Naive thymus-derived CD4-positive, alpha-beta T cell (primary cell): Measurements from ENCODE around the gene PWP1. TPM values are rescaled to one million over a fixed set of nuclear protein-coding genes. Genes with fewer than 3 reads are reported as not detected.

Source experiments
- ATAC-seq: fragments of 150-1000 bp; cut with Tn5 transposase; 2 replicates; pipeline ENCODE4 v1.10.0; 2021; ENCODE audit warnings: mild to moderate bottlenecking, moderate library complexity
- CTCF ChIA-PET: fragments of 350-600 bp; sonication (Branson Sonifier 250); formaldehyde crosslinking; loops from one replicate; lab custom pipeline; 2021; ENCODE audit warnings: antibody characterized with exemption; lab: Charles Lee
- POLR2A ChIA-PET: fragments of 350-600 bp; sonication (Branson Sonifier 250); formaldehyde crosslinking; loops from one replicate; lab custom pipeline; 2021; ENCODE audit warnings: antibody characterized with exemption, inconsistent platforms; lab: Charles Lee
- DNase-seq, 9 donors: peaks; one replicate each; pipeline versions ENCODE4 v3.0.0 to v3.0.0-alpha.2; 2020 to 2022; ENCODE audit warnings: mixed read lengths in 1 of 9
- H3K27ac ChIP-seq: one replicate; pipeline ENCODE4 v1.7.0; 2013; ENCODE audit warnings: mild to moderate bottlenecking, low read depth, low read length, moderate library complexity
- H3K27me3 ChIP-seq, 2 donors: one replicate each; pipeline ENCODE4 v1.7.0; 2013; ENCODE audit warnings: low read length in 2 of 2, mild to moderate bottlenecking in 2 of 2, moderate library complexity in 2 of 2; ENCODE audit not compliant: control insufficient read depth in 2 of 2, insufficient read depth in 2 of 2
- H3K36me3 ChIP-seq, 3 experiments: 1 replicate in 2 of 3; 2 replicates in 1 of 3; pipeline ENCODE4 v1.7.0; 2013; ENCODE audit warnings: low read length in 3 of 3, mild to moderate bottlenecking in 3 of 3, moderate library complexity in 1 of 3; ENCODE audit not compliant: insufficient read depth in 3 of 3, control insufficient read depth in 2 of 3
- H3K4me1 ChIP-seq, 2 donors: one replicate each; pipeline ENCODE4 v1.7.0; 2013; ENCODE audit warnings: low read length in 2 of 2, mild to moderate bottlenecking in 2 of 2, moderate library complexity in 1 of 2; ENCODE audit not compliant: control insufficient read depth in 2 of 2, insufficient read depth in 2 of 2
- H3K4me3 ChIP-seq: 2 replicates; pipeline ENCODE4 v1.7.0; 2013; ENCODE audit warnings: mild to moderate bottlenecking, low read length
- H3K9me3 ChIP-seq, 3 experiments: 1 replicate in 2 of 3; 2 replicates in 1 of 3; pipeline ENCODE4 v1.7.0; 2013; ENCODE audit warnings: low read length in 3 of 3; ENCODE audit not compliant: control insufficient read depth in 2 of 3
- H3K27ac Mint-ChIP-seq, 9 donors: one replicate each; pipeline ENCODE4 v1.8.0; 2020 to 2022; ENCODE audit warnings: mixed read lengths in 9 of 9, mild to moderate bottlenecking in 8 of 9, moderate library complexity in 5 of 9, inconsistent platforms in 2 of 9
- H3K27me3 Mint-ChIP-seq, 5 donors: one replicate each; pipeline ENCODE4 v1.8.0; 2021 to 2022; ENCODE audit warnings: mixed read lengths in 5 of 5, mild to moderate bottlenecking in 1 of 5
- H3K36me3 Mint-ChIP-seq, 5 donors: one replicate each; pipeline ENCODE4 v1.8.0; 2020 to 2022; ENCODE audit warnings: mixed read lengths in 5 of 5, mild to moderate bottlenecking in 3 of 5, inconsistent platforms in 1 of 5
- H3K4me1 Mint-ChIP-seq, 7 donors: one replicate each; pipeline ENCODE4 v1.8.0; 2020 to 2022; ENCODE audit warnings: mixed read lengths in 7 of 7, mild to moderate bottlenecking in 3 of 7, inconsistent platforms in 1 of 7
- H3K4me3 Mint-ChIP-seq, 10 donors: one replicate each; pipeline ENCODE4 v1.8.0; 2020 to 2022; ENCODE audit warnings: mild to moderate bottlenecking in 10 of 10, mixed read lengths in 10 of 10, moderate library complexity in 6 of 10, inconsistent platforms in 2 of 10
- H3K9me3 Mint-ChIP-seq, 11 donors: one replicate each; pipeline ENCODE4 v1.8.0; 2020 to 2022; ENCODE audit warnings: mixed read lengths in 11 of 11, mild to moderate bottlenecking in 4 of 11, inconsistent platforms in 1 of 11, moderate library complexity in 1 of 11
- intact Hi-C, 2 donors: fragments of 100-400 bp; cut with micrococcal nuclease; formaldehyde crosslinking; loops; one replicate each; pipeline ENCODE4 v1.15.1; 2023
- polyA plus RNA-seq, 2 donors: library from polyadenylated mRNA; unstranded; fragments of 300-500 nt; fragmentation: Illumina TruSeq; gene quantifications; one replicate each; pipeline ENCODE4 v1.2.3, GENCODE V29; 2021
- total RNA-seq, 6 experiments: library from RNA in 5 of 6; stranded (reverse) in 5 of 6; gene quantifications; 1 replicate in 5 of 6; 2 replicates in 1 of 6; pipeline ENCODE4 v1.2.3 and lab custom pipeline; 2021 to 2026

Gene PWP1
- total and polyA plus RNA-seq, 7 experiments from 2014 or later = 20.9 to 65.3 (median 29.9) TPM

GRCh38 chr12:107666009-107666408 lies 19.6 kb upstream of the PWP1 start:
- H3K27me3 Mint-ChIP-seq = peaks cover 7 to 24% (median 22%) of the 10 kb centered on the region in 5 donors
- ATAC-seq = no peak
- H3K4me3 Mint-ChIP-seq = no peak overlapping the region
- intact Hi-C loops = no loop called here
- Histone ChIP-seq H3K4me1 (no peaks in the 10 kb centered on the region), H3K4me3 (no peak overlapping the region), H3K9me3 (no peaks in the 10 kb centered on the region), H3K27ac (no peak overlapping the region), H3K36me3 (no peaks in the 10 kb centered on the region), H3K27me3 (no peaks in the 10 kb centered on the region)
- ChIA-PET CTCF (no interaction called here), POLR2A (no interaction called here)
- no peak overlapping the region for H3K27ac Mint-ChIP-seq
- H3K36me3 Mint-ChIP-seq = peaks cover 0 to 3% (median 0%) of the 10 kb centered on the region in 5 donors
- H3K4me1 Mint-ChIP-seq = peaks cover 15 to 22% (median 16%) of the 10 kb centered on the region in 7 donors
- DNase-seq = no peak
- no peaks in the 10 kb centered on the region for H3K9me3 Mint-ChIP-seq

GRCh38 chr12:107667464-107667863 lies 18.1 kb upstream of the PWP1 start:
- ATAC-seq (no peak), DNase-seq (no peak)
- no peaks in the 10 kb centered on the region for H3K9me3 ChIP-seq
- Mint-ChIP-seq H3K27me3 (peaks cover 7 to 25% (median 25%) of the 10 kb centered on the region in 5 donors), H3K4me1 (peaks cover 11 to 20% (median 14%) of the 10 kb centered on the region in 7 donors), H3K4me3 (no peak overlapping the region), H3K36me3 (no peaks in the 10 kb centered on the region), H3K9me3 (no peaks in the 10 kb centered on the region), H3K27ac (no peak overlapping the region)
- H3K27ac ChIP-seq = no peak overlapping the region
- H3K36me3 ChIP-seq = no peaks in the 10 kb centered on the region
- H3K4me3 ChIP-seq = no peak overlapping the region
- POLR2A ChIA-PET = interaction anchor here (0.6 kb wide), 1 partner anchor 14 kb away, joined by 3 read pairs; no protein-coding TSS in a partner anchor
- H3K27me3 ChIP-seq = no peaks in the 10 kb centered on the region
- CTCF ChIA-PET = interaction anchor here (0.6 to 1.7 kb wide), 3 partner anchors 14 to 1521 kb away, joined by 3 to 4 read pairs (median 4); no protein-coding TSS in a partner anchor
- no peaks in the 10 kb centered on the region for H3K4me1 ChIP-seq
- intact Hi-C loops = no loop called here

GRCh38 chr12:107668320-107669098 lies 17.1 kb upstream of the PWP1 start:
- H3K9me3 Mint-ChIP-seq = no peaks in the 10 kb centered on the region
- ChIA-PET CTCF (interaction anchor here (0.6 to 1.7 kb wide), 3 partner anchors 13 to 1522 kb away, joined by 3 to 4 read pairs (median 4); no protein-coding TSS in a partner anchor), POLR2A (no interaction called here)
- peaks cover 2 to 9% (median 7%) of the 10 kb centered on the region in 7 donors for H3K4me1 Mint-ChIP-seq
- ATAC-seq (no peak), DNase-seq (no peak)
- Histone ChIP-seq H3K27me3 (no peaks in the 10 kb centered on the region), H3K4me3 (no peak overlapping the region), H3K36me3 (no peaks in the 10 kb centered on the region), H3K4me1 (no peaks in the 10 kb centered on the region), H3K9me3 (no peaks in the 10 kb centered on the region), H3K27ac (no peak overlapping the region)
- intact Hi-C loops = no loop called here
- peaks cover 7 to 28% (median 25%) of the 10 kb centered on the region in 5 donors for H3K27me3 Mint-ChIP-seq
- no peak overlapping the region for H3K4me3 Mint-ChIP-seq
- no peak overlapping the region for H3K27ac Mint-ChIP-seq
- no peaks in the 10 kb centered on the region for H3K36me3 Mint-ChIP-seq

- Mint-ChIP-seq H3K9me3 (no peaks in the 10 kb centered on the region), H3K27me3 (peaks cover 7 to 28% (median 25%) of the 10 kb centered on the region in 5 donors), H3K4me1 (peaks cover 0 to 7% (median 5%) of the 10 kb centered on the region in 7 donors), H3K36me3 (no peaks in the 10 kb centered on the region), H3K4me3 (no peak overlapping the region), H3K27ac (peak overlapping the region in 1 of 9 donors; percentile 46)
- Histone ChIP-seq H3K4me3 (no peak overlapping the region), H3K4me1 (no peaks in the 10 kb centered on the region), H3K27ac (no peak overlapping the region), H3K9me3 (no peaks in the 10 kb centered on the region), H3K36me3 (no peaks in the 10 kb centered on the region), H3K27me3 (no peaks in the 10 kb centered on the region)
- DNase-seq (no peak), ATAC-seq (no peak)
- ChIA-PET POLR2A (interaction anchor here (0.6 to 0.7 kb wide), 3 partner anchors 10 to 1421 kb away, joined by 3 read pairs; no protein-coding TSS in a partner anchor), CTCF (interaction anchor here (0.6 kb wide), 1 partner anchor 217 kb away, joined by 4 read pairs; no protein-coding TSS in a partner anchor)
- intact Hi-C loops = no loop called here
These were observed 15.7 kb upstream of the PWP1 start for GRCh38 chr12:107669946-107670345.

GRCh38 chr12:107670999-107671643 lies 14.5 kb upstream of the PWP1 start:
- peak overlapping the region in 1 of 9 donors; percentile 69 for H3K27ac Mint-ChIP-seq
- Histone ChIP-seq H3K36me3 (no peaks in the 10 kb centered on the region), H3K27ac (no peak overlapping the region), H3K4me3 (no peak overlapping the region), H3K27me3 (no peaks in the 10 kb centered on the region), H3K9me3 (no peaks in the 10 kb centered on the region), H3K4me1 (no peaks in the 10 kb centered on the region)
- ATAC-seq = peak; percentile 67
- H3K9me3 Mint-ChIP-seq = no peaks in the 10 kb centered on the region
- H3K27me3 Mint-ChIP-seq = peaks cover 7 to 25% (median 21%) of the 10 kb centered on the region in 5 donors
- intact Hi-C loops = loop anchor here in 1 of 2 donors (1.0 kb wide), 1 partner anchor 214 kb away; no protein-coding TSS in a partner anchor
- ChIA-PET CTCF (interaction anchor here (0.8 to 1.3 kb wide), 2 partner anchors 9 to 12 kb away, joined by 3 to 9 read pairs; no protein-coding TSS in a partner anchor), POLR2A (no interaction called here)
- peak in 2 of 9 donors; percentile 14 to 44 for DNase-seq
- no peaks in the 10 kb centered on the region for H3K36me3 Mint-ChIP-seq
- H3K4me1 Mint-ChIP-seq = peaks cover 0 to 7% (median 5%) of the 10 kb centered on the region in 7 donors
- H3K4me3 Mint-ChIP-seq = no peak overlapping the region

- intact Hi-C loops = loop anchor here in 1 of 2 donors (2.0 kb wide), 1 partner anchor 517 kb away; no protein-coding TSS in a partner anchor
- H3K4me3 ChIP-seq = no peak overlapping the region
- Mint-ChIP-seq H3K36me3 (no peaks in the 10 kb centered on the region), H3K4me1 (peaks cover 0 to 5% (median 0%) of the 10 kb centered on the region in 7 donors), H3K4me3 (no peak overlapping the region), H3K27ac (no peak overlapping the region), H3K27me3 (peaks cover 0 to 26% (median 8%) of the 10 kb centered on the region in 5 donors), H3K9me3 (no peaks in the 10 kb centered on the region)
- no peak for ATAC-seq
- H3K36me3 ChIP-seq = no peaks in the 10 kb centered on the region
- H3K27me3 ChIP-seq = no peaks in the 10 kb centered on the region
- CTCF ChIA-PET = interaction anchor here (0.6 kb wide), 1 partner anchor 1031 kb away, joined by 3 read pairs; no protein-coding TSS in a partner anchor
- no peak overlapping the region for H3K27ac ChIP-seq
- no peaks in the 10 kb centered on the region for H3K9me3 ChIP-seq
- no peak for DNase-seq
- POLR2A ChIA-PET = no interaction called here
- no peaks in the 10 kb centered on the region for H3K4me1 ChIP-seq
These were observed 7.9 kb upstream of the PWP1 start for GRCh38 chr12:107677671-107678070.
